GM18909 (cell line): ENCODE measurements around the gene SKP1.
"Not testable (repeated sequence)": the region's sequence is repeated elsewhere in the genome, so short reads cannot be mapped to it uniquely, and the experiment has no call there.

Source experiments
- ATAC-seq: cut with Tn5 transposase; IDR thresholded peaks from one replicate; pipeline ENCODE4 v1.9.1; 2021; ENCODE audit warnings: mild to moderate bottlenecking; ENCODE audit not compliant: unreplicated experiment, poor library complexity

SKP1 gene

GRCh38 chr5:134176511-134177368 lies at the start of gene SKP1:
Gene SKP1 (minus strand): TSS chr5:134176950. CDS start chr5:134174022, 2,928 bp downstream.
- peak; percentile 84 for ATAC-seq

- ATAC-seq, result peak; percentile 83
Measured at GRCh38 chr5:134225780-134226440, 49.2 kb upstream of the SKP1 start, which contains the start of gene PPP2CA. Gene PPP2CA (minus strand): TSS chr5:134226073. CDS start chr5:134225861, 212 bp downstream.

GRCh38 chr5:134224888-134225779 lies 48.4 kb upstream of the SKP1 start:
- peak; percentile 38 for ATAC-seq

- ATAC-seq, result no peak
Measured at GRCh38 chr5:134223406-134224248, 46.9 kb upstream of the SKP1 start.

GRCh38 chr5:134221690-134222089 lies 44.9 kb upstream of the SKP1 start:
- not testable (repeated sequence) for ATAC-seq

GRCh38 chr5:134215757-134216156 lies 39.0 kb upstream of the SKP1 start:
- no peak for ATAC-seq

- not testable (repeated sequence) for ATAC-seq
Measured at GRCh38 chr5:134211263-134212031, 34.7 kb upstream of the SKP1 start.

- ATAC-seq, result no peak
Measured at GRCh38 chr5:134209477-134210245, 32.9 kb upstream of the SKP1 start.

GRCh38 chr5:134207696-134208095 lies 30.9 kb upstream of the SKP1 start:
- no peak for ATAC-seq

GRCh38 chr5:134206627-134207160 lies 29.9 kb upstream of the SKP1 start:
- ATAC-seq, result no peak

GRCh38 chr5:134204575-134204974 lies 27.8 kb upstream of the SKP1 start:
- no peak for ATAC-seq

- no peak for ATAC-seq
Measured at GRCh38 chr5:134203630-134204029, 26.9 kb upstream of the SKP1 start.

GRCh38 chr5:134195666-134196065 lies 18.9 kb upstream of the SKP1 start:
- no peak for ATAC-seq

- ATAC-seq, result no peak
Measured at GRCh38 chr5:134189031-134189430, 12.3 kb upstream of the SKP1 start.

GRCh38 chr5:134188092-134188491 lies 11.3 kb upstream of the SKP1 start:
- no peak for ATAC-seq

- ATAC-seq, result peak; percentile 81
Measured at GRCh38 chr5:134184155-134185135, 7.7 kb upstream of the SKP1 start.

GRCh38 chr5:134183481-134183880 lies 6.7 kb upstream of the SKP1 start:
- ATAC-seq, result no peak
